BE2C (cell line): ENCODE measurements around the gene SPATA13.

Source experiments
- DNase-seq: peaks from one replicate; pipeline ENCODE4 v3.0.0-alpha.2; 2020
- H3K27me3 ChIP-seq: fragments of 250-450 bp; sonication (Bioruptor Pico); 2 replicates; pipeline ENCODE4 v1.5.1; 2020; ENCODE audit warnings: mild to moderate bottlenecking
- H3K36me3 ChIP-seq: fragments of 250-450 bp; sonication (Bioruptor Pico); 2 replicates; pipeline ENCODE4 v1.5.1; 2020; ENCODE audit warnings: mild to moderate bottlenecking
- H3K4me1 ChIP-seq: fragments of 250-450 bp; sonication (Bioruptor Pico); 2 replicates; pipeline ENCODE4 v1.5.1; 2020
- H3K4me3 ChIP-seq: 2 replicates; pipeline ENCODE4 v1.5.1; 2011; ENCODE audit warnings: low read depth, low read length
- H3K9me3 ChIP-seq: fragments of 250-450 bp; sonication (Bioruptor Pico); 2 replicates; pipeline ENCODE4 v1.5.1; 2020
- CTCF ChIP-seq: IDR thresholded peaks from 2 replicates; pipeline ENCODE4 v1.5.1; 2012; ENCODE audit warnings: mild to moderate bottlenecking, low read depth, low read length

SPATA13 gene

GRCh38 chr13:24275041-24275440 lies 114.5 kb downstream of the SPATA13 start:
- Histone ChIP-seq H3K27me3 (peaks cover 23% of the 10 kb centered on the region), H3K4me3 (no peak overlapping the region), H3K9me3 (no peaks in the 10 kb centered on the region), H3K4me1 (no peaks in the 10 kb centered on the region), H3K36me3 (no peaks in the 10 kb centered on the region)
- no peak for TF ChIP-seq CTCF
- no peak for DNase-seq

- no peaks in the 10 kb centered on the region for H3K36me3 ChIP-seq
- no peak for TF ChIP-seq CTCF
- H3K9me3 ChIP-seq, result no peaks in the 10 kb centered on the region
- H3K4me3 ChIP-seq, result no peak overlapping the region
- no peak for DNase-seq
- peaks cover 14% of the 10 kb centered on the region for H3K27me3 ChIP-seq
- no peaks in the 10 kb centered on the region for H3K4me1 ChIP-seq
Observed at GRCh38 chr13:24276306-24276705, 115.8 kb downstream of the SPATA13 start.

DNA sequence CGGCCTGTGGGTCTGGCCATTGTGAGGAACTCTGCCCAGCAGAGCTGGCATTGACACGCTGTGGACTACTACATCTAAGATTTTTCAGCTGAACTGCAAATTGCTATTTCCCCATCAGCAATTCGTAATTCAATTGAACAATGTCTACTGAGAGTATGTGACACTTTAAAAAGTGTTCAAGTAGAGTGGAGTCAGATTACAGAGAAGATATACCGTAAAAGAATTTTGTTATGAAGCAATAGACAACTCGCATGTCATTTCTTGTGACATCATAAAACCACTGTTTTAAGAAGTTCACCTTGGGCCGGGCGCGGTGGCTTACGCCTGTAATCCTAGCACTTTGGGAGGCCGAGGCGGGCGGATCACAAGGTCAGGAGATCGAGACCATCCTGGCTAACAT lies 116.3 kb downstream of the SPATA13 start:
- no peak for DNase-seq
- Histone ChIP-seq H3K4me1 (no peaks in the 10 kb centered on the region), H3K4me3 (no peak overlapping the region), H3K27me3 (peaks cover 13% of the 10 kb centered on the region), H3K9me3 (no peaks in the 10 kb centered on the region), H3K36me3 (no peaks in the 10 kb centered on the region)
- no peak for TF ChIP-seq CTCF

DNA sequence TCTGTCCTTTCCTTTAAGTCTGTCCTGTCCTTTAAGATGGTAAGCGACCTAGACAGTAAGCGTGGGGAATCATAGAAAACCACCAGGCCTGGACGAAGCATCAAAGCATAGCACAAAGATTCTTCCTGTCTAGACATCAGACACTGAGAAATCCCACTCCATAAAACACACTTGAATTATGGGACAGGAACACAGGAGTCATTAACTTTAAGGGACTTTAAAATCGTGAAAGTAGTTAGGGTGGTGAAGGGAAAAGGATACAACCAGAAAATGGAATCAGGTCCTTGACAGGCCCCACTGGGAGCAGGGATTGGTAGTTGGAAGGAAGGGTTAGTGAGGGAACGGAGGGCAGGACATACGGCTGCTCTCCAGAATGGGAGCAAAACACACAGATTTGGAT lies 117.2 kb downstream of the SPATA13 start:
- no peak for DNase-seq
- no peaks in the 10 kb centered on the region for H3K36me3 ChIP-seq
- H3K4me3 ChIP-seq, result no peak overlapping the region
- H3K4me1 ChIP-seq, result no peaks in the 10 kb centered on the region
- no peaks in the 10 kb centered on the region for H3K9me3 ChIP-seq
- peaks cover 7% of the 10 kb centered on the region for H3K27me3 ChIP-seq
- TF ChIP-seq CTCF, result no peak

- TF ChIP-seq CTCF, result no peak
- DNase-seq, result no peak
- Histone ChIP-seq H3K9me3 (no peaks in the 10 kb centered on the region), H3K4me1 (no peaks in the 10 kb centered on the region), H3K36me3 (no peaks in the 10 kb centered on the region), H3K4me3 (no peak overlapping the region), H3K27me3 (no peaks in the 10 kb centered on the region; the same call in 1 of the 2 replicates)
Observed at GRCh38 chr13:24279327-24280110, 119.0 kb downstream of the SPATA13 start.

- Histone ChIP-seq H3K9me3 (no peaks in the 10 kb centered on the region), H3K4me3 (no peak overlapping the region), H3K36me3 (no peaks in the 10 kb centered on the region), H3K27me3 (no peaks in the 10 kb centered on the region), H3K4me1 (no peaks in the 10 kb centered on the region)
- DNase-seq, result no peak
- no peak for TF ChIP-seq CTCF
Observed at GRCh38 chr13:24280720-24281119, 120.2 kb downstream of the SPATA13 start.
